ENCODE measurements around the gene UROD.

UROD gene

DNA sequence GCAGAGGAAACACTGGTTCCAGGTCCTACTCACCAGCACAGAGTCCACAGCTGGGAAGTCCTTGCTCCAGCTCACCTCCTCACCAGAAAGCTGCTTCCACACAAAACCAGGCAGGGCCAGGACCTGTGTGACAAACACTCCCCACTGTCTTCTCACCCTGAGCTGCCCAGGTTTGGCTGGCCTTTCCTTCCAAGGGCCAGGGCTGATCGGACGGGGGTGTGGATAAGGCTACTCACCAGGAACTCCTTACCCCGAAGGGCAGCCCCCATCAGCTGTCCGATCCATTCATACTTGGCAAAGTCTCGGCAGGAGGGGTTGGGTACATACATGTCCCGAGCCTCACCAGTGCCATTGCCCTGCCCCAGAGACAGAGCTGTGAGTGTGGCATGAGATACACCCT, 6.3 kb upstream of the UROD start:
- no peak for DNase-seq
- in situ Hi-C loops (cut with MboI; ENCODE audit: low pct_unique_long_range_greater_than_20kb, low sequenced_read_pairs), result no loop called here

DNA sequence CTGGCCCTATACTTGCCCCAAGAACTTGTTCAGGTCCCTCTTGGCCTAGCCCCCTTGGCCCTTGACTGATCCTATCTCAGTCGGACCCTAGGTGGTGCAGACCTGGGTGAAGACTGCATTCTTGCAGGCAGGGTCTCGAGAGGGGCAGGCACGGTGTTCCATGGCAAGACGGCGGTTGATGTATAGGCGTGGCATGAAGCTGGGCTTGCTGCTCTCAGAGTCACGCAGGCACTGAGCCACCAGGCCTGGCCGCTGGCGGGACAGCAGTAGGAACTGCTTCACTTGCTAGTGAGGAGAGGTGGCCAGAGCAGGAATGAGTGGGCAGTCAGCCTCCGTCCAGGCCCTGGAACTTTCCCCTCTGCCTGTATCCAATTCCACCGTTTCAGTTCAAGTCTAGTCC, 4.7 kb upstream of the UROD start:
- in situ Hi-C loops (cut with MboI; ENCODE audit: low pct_unique_long_range_greater_than_20kb, low sequenced_read_pairs), result no loop called here
- no peak for DNase-seq

DNA sequence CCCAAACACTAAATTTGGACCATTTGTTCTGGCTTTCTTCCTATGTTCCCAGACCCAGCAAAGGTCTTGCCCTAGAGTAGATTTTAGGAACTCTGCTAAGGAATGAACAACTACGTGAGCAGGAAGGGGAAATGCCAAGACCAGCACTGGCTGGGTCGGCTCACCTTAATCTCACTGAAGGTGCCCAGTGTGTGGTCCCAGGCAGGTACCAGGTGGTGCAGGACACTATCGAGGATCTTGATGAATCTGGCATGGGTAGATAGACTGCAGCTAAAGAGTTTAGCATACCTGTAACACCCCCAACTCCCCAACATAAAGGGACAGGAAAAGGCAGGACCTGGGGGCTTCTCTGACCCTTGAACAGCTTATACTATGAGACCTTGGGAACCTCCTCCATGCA, 4.0 kb upstream of the UROD start:
- in situ Hi-C loops (cut with MboI; ENCODE audit: low pct_unique_long_range_greater_than_20kb, low sequenced_read_pairs), result no loop called here
- no peak for DNase-seq

DNA sequence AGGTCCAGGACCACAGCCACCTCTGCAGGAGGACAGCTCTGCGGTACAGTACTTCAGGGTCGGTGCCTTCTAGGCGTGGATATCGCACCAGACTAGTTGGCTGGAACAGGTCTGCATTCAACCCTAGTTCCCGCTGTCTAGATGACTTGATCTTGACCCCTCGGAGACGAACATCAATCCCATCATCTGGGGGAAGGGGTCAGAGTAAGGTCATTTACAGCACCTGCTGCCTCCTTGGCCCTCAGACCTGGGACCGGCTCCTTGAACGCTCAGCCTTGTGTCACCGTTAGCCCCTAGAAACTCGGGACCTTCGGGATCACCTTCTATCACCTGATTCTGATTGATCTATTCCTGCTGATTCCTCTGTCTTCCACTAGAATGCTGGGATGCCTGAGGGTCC, 3.5 kb upstream of the UROD start:
- in situ Hi-C loops (cut with MboI; ENCODE audit: low pct_unique_long_range_greater_than_20kb, low sequenced_read_pairs), result no loop called here
- no peak for DNase-seq

DNA sequence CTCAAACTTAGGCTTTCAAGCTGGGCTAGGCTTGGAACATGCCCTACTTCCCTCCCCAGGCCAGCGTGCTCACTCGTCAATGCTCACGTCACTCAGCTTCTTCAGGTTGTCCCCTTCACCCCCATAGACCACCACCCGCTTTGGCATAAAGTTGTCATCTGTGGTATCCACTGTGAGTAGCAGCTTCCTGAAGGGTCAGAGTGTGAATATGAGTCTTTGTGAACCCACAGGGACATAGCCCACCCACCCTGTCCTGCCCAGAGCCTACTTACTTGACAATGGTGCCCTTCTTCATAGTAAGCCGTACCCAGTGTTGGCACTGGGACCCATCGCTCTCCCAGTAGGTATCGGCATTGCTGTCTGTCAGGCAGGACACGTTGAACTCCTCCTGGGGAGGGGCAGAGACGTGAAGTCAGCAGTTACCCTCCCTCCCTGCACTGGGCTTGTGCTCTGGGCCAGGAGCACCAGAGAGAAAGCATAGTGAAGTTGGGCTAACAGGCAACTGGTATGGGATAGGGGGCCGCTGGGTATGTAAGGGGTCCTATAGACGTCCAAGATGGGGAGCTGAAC, 2.7 kb upstream of the UROD start:
- in situ Hi-C loops (cut with MboI; ENCODE audit: low pct_unique_long_range_greater_than_20kb, low sequenced_read_pairs), result no loop called here
- DNase-seq, result no peak

DNA sequence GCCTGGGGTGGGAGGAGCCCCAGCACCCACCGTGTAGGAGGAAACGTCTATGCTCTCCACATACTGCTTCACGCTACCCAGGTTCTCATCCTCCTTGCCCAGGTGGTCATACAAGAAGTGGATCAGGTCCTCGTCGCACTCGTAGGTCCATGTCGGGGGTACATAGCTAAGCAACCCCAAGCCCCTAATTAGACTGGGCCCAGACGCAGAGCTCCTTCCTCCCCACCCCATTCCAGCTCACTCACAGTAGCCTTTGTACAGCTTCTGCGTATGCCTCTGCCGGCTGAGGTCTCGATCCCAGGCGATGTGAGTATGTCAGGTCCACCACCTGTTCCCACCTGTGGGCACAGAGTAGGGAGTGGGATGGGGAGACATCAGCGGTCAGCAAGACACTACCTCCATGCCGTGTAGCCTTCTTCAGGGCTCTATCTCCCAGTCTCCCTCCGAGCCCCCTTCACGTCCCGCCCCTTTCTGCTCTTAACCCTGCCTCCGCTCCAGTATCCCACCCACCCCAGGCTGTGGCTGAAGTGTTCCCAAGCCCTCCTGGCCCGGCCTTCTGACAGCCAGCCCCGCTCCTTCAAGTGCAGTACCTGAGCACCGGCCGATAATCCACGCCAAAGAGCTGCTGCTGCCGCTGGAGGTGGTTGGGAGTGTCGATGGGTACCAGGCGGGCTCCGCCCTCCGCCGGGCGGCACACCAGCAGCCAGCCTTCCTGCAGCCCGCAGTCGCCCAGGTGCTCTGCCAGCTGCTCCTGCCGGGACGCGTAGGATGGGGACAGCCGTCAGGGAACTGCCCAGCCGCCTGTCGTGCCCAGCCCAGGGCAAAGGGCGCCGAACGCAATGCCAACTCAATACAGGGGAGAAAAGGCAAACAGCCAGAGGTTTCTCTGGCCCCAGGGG, 1.8 kb upstream of the UROD start:
- DNase-seq, result no peak
- in situ Hi-C loops (cut with MboI; ENCODE audit: low pct_unique_long_range_greater_than_20kb, low sequenced_read_pairs), result loop anchor here (10.0 kb wide), 2 partner anchors 285 to 485 kb away; partner anchors contain the start of gene TESK2

DNA sequence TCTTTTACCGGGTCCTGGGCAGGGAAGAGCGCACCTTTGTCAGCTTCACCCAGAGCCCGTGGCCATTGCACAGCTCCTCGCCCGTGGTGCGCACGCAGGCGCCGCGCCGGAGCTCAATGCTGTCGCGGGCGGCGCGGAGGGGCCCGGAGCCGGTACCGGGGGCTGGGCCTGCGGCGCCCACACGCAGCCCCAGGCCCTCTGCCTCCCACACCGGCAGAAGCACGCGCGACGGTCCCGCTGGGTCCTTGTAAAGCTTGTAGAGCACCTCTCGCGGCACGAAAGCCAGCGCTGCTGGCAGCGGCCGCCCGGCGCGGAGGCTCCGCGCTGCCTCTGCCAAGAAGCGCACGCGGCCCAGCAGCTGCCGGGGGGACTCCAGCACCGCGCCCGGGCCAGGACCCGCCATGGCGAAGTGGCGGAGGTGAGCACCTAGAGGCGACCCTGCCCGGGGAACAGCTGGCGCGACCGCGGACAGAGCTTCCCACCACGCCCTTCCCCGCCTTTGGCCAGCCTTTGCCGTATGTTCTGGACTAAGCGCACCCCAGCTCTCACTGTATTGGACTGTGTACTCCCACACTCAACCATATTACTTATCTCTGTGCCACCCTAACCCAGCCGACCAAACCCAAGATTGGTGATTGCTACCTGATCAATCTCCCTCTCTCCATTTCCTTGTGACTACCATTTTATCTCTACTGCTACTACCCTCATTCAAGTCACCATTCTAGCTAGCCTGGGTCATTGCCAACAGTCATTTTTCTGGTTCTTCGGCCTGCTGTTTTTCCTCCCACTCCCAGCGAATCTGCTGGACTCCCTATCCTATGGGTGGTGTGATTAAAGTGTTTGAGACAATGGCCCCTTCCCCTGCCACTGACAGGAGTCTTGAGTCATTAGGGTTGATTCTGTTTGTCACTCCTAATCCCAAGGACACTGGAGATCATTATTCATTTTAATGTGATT, 921 bp upstream of the UROD start, which contains the start of gene HECTD3:
TSS of gene HECTD3 (minus strand) at position 470 of the 957 bp plus-strand sequence. CDS start at position 403, 67 bp downstream.
- DNase-seq, result peak; percentile 85
- in situ Hi-C loops (cut with MboI; ENCODE audit: low pct_unique_long_range_greater_than_20kb, low sequenced_read_pairs), result loop anchor here (10.0 kb wide), 2 partner anchors 284 to 484 kb away; partner anchors contain the start of gene TESK2

DNA sequence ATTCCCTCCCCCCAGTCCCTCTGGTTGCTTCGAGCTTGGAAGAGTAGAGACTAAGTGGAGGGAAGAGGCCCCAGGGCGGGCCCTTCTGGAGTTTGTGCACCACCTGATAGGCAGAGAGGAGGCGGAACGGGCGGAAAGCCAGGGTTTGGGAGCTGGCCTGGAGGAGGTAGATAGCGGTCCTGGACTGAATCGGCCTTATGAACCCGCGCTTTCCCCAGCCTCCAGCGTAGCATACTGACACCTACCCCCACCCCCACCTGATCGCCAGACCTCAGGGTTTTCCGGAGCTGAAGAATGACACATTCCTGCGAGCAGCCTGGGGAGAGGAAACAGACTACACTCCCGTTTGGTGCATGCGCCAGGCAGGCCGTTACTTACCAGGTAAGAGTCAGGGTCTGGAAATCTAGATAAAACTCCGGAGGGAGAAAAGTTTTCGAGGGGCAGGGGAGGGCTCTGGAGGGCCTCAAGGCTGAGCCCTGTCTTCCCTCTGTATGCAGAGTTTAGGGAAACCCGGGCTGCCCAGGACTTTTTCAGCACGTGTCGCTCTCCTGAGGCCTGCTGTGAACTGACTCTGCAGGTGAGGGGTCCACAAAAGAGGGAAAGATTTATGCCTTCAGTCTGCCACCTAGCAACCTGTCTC, 705 bp downstream of the UROD start:
- peak; percentile 86 for DNase-seq
- in situ Hi-C loops (cut with MboI; ENCODE audit: low pct_unique_long_range_greater_than_20kb, low sequenced_read_pairs), result loop anchor here (10.0 kb wide), 2 partner anchors 282 to 482 kb away; partner anchors contain the start of gene TESK2

DNA sequence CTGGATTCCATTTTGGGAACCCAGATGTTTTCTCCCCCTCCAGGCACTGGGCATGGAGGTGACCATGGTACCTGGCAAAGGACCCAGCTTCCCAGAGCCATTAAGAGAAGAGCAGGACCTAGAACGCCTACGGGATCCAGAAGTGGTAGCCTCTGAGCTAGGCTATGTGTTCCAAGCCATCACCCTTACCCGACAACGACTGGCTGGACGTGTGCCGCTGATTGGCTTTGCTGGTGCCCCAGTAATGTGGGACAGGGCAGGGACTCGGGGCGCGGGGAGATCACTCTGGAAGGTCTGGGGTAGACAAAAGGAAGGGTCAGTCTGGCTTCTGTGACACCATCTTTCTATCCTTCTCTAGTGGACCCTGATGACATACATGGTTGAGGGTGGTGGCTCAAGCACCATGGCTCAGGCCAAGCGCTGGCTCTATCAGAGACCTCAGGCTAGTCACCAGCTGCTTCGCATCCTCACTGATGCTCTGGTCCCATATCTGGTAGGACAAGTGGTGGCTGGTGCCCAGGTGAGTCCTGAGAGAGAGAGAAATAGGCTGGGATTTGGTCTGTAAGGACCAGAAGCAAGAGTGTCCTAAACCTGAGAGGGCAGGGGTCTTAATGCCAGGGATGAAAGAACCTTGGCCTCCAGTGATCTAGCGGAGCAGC, 1.6 kb downstream of the UROD start:
- in situ Hi-C loops (cut with MboI; ENCODE audit: low pct_unique_long_range_greater_than_20kb, low sequenced_read_pairs), result loop anchor here (10.0 kb wide), 2 partner anchors 281 to 481 kb away; partner anchors contain the start of gene TESK2
- DNase-seq, result no peak

DNA sequence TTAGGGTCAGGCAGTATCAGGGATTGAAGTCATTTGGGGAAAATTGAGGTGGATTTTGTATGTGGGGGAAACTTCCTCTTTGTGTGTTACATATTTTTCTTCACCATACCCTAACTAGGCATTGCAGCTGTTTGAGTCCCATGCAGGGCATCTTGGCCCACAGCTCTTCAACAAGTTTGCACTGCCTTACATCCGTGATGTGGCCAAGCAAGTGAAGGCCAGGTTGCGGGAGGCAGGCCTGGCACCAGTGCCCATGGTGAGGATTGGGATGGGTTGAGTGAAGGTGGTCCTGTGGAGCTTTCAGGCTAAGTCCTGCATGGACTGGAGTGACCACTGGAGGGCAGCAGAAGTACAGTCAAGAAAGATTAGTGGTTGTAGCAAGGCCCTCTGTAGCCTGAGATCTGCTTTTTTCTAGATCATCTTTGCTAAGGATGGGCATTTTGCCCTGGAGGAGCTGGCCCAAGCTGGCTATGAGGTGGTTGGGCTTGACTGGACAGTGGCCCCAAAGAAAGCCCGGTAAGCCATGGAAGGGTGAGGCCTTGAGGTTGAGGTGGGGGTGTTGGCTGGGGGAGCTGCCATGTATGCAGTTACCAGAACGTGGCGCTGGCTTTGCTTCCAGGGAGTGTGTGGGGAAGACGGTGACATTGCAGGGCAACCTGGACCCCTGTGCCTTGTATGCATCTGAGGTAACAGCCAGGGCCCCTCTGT, 2.4 kb downstream of the UROD start:
- DNase-seq, result peak; percentile 91
- in situ Hi-C loops (cut with MboI; ENCODE audit: low pct_unique_long_range_greater_than_20kb, low sequenced_read_pairs), result loop anchor here (10.0 kb wide), 2 partner anchors 280 to 480 kb away; partner anchors contain the start of gene TESK2

DNA sequence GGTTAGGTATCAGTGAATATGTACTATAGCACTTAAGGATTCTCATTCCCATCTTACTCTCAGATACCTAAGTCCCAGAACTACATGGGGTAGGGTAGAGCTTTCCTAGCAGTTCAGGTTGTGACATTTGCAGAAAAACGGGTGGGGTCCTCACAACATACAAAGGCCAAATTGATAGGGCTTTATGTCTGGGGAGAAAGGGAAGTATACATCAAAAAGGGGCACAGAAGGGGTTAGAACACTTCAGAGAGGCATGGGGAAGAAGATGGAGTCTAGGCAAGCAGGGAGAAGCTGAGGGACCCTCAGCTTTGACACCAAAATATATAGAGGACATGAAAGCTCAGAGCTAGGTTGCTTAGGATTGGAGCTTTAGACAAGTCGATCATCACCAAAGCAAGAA, 3.6 kb downstream of the UROD start:
- in situ Hi-C loops (cut with MboI; ENCODE audit: low pct_unique_long_range_greater_than_20kb, low sequenced_read_pairs), result loop anchor here (10.0 kb wide), 2 partner anchors 279 to 479 kb away; partner anchors contain the start of gene TESK2
- no peak for DNase-seq

DNA sequence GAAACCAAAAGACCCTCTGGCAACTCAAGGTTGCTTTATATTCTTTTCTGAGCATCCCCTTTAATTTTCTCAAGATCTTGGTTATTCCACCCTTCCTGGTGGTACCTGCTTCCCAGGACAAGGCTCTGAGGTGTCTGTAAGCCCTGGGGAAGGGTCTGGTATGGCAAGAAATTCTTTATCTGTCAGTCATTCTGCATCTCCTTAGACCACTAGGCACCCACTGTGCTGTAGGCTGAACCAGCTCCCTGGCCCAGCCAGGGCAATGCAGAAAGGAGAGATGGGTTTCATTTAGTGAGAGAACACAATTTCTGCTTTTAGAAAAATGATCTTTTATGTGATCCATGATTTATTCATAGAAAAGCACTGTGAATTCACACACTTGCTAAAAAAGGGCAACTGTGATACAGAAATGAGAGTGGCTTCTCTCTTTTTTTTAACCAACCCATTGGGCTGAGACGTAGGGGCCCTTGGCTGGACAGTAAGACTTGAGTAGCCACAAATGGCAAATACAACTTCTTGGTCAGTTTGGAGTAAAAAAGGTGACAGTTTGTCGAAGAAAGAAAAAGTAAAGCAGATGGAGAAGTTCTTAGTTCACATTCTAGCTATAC, 4.1 kb downstream of the UROD start:
- in situ Hi-C loops (cut with MboI; ENCODE audit: low pct_unique_long_range_greater_than_20kb, low sequenced_read_pairs), result loop anchor here (10.0 kb wide), 2 partner anchors 279 to 479 kb away; partner anchors contain the start of gene TESK2
- DNase-seq, result no peak

DNA sequence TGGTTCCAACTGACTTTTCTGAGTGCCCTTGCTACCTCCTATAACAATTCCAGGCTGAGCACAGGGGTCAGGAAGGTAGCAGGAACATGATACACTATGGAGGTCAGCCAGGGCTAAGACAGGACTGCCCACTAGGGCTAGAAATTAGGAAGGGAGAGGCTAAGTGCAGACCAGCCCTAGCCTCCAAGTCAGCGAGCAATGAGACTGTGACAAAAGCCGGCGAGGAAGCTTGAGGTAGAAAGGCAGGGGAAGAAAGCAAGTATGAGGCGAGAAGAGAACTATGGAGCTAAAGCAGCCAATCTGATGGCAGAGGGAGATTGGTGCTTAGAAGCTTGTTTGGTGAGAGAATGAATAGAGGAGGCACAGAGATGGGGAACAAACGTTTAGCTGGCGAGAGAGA, 4.7 kb downstream of the UROD start:
- no peak for DNase-seq
- in situ Hi-C loops (cut with MboI; ENCODE audit: low pct_unique_long_range_greater_than_20kb, low sequenced_read_pairs), result loop anchor here (10.0 kb wide), 2 partner anchors 278 to 478 kb away; partner anchors contain the start of gene TESK2

DNA sequence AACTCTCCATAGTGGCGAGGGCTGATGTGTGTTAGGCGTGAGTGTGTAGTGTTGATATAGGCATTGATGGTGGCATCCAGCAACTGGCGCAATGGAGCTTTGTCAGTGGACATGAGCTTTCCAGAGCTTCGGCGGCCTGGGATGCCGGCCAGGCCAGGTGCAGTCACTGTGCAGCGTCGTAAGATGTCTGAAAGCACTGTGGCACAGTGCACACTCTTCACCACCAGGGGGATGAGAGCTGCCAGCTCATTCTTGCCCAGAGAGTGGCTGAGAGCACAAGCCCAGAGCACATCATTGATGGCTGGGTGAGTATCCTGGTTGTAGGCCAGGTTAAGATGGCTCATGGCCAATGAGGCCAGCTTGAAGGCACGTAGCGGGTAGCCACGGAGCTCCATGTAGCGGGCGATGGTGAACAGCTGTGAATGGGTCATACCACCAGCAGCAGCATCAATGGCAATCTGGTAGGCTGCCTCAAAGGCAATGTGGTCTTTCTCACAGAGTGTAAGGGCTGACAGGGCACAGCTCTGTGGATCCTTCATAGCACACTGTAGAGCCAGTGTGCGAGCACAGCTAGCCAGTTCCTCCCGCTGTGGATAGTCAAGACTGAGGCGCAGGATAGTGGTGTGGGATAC, 6.7 kb downstream of the UROD start:
- in situ Hi-C loops (cut with MboI; ENCODE audit: low pct_unique_long_range_greater_than_20kb, low sequenced_read_pairs), result loop anchor here (10.0 kb wide), 2 partner anchors 276 to 476 kb away; partner anchors contain the start of gene TESK2
- DNase-seq, result peak; percentile 55

DNA sequence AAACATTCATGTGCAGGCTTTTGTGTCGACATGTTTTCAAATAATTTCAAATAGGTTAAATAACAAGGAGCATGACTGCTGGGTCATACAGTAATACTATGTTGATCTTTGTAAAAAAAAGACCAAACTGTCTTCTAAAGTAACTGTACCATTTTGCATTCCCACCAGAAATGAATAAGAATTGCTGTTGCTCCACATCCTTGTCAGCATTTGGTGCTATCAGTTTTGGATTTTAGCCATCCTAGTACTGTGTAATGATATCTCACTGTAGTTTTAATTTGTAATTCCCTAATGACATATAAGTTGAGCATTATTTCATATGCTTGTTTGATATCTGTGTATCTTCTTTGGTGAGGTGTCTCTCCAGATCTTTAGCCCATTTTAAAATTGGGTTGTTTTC, 11.6 kb downstream of the UROD start:
- in situ Hi-C loops (cut with MboI; ENCODE audit: low pct_unique_long_range_greater_than_20kb, low sequenced_read_pairs), result no loop called here
- no peak for DNase-seq

DNA sequence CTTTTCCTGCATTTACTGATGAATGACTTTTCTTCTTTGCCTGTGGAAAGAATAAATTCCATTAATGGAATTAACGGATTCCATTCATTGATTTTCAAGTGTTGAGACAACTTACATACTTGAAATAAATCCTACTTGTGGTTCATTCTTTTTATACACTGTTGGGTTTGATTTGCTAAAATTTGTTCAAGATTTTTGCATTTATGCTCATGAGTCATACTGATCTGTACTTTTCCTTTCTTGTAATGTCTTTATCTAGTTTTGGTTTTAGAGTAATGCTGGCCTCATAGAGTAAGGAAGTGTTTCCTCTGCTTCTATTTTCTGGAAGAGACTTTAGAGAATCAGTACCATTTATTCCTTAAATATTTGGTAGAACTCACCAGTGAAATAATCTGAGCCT, 14.4 kb downstream of the UROD start:
- DNase-seq, result no peak
- in situ Hi-C loops (cut with MboI; ENCODE audit: low pct_unique_long_range_greater_than_20kb, low sequenced_read_pairs), result no loop called here

DNA sequence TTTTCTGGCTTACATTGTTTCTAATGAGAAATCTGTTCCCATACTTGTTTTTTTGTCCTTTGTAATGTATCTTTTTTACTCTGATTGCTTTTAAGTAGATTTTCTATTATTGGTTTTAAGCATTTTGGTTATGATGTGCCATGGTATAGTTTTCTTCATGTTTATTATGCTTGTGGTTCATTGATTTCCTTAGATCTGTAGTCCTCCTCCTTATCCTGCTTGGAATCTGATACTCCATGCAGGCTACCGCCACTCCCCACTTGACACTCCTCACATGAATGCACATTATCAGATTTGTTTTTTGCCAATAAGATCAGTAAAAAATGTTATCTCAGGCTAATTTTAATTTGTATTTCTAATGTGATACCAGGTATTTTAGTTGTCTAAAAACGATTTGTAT, 20.8 kb downstream of the UROD start:
- no peak for DNase-seq
- in situ Hi-C loops (cut with MboI; ENCODE audit: low pct_unique_long_range_greater_than_20kb, low sequenced_read_pairs), result no loop called here

Data from KBM-7 (cell line).